ENCODE measurements around the gene ABCA3.

ABCA3 gene

GRCh38 chr16:2335286-2335895, 5.1 kb downstream of the ABCA3 start:
- TF ChIP-seq, protein P1, sequence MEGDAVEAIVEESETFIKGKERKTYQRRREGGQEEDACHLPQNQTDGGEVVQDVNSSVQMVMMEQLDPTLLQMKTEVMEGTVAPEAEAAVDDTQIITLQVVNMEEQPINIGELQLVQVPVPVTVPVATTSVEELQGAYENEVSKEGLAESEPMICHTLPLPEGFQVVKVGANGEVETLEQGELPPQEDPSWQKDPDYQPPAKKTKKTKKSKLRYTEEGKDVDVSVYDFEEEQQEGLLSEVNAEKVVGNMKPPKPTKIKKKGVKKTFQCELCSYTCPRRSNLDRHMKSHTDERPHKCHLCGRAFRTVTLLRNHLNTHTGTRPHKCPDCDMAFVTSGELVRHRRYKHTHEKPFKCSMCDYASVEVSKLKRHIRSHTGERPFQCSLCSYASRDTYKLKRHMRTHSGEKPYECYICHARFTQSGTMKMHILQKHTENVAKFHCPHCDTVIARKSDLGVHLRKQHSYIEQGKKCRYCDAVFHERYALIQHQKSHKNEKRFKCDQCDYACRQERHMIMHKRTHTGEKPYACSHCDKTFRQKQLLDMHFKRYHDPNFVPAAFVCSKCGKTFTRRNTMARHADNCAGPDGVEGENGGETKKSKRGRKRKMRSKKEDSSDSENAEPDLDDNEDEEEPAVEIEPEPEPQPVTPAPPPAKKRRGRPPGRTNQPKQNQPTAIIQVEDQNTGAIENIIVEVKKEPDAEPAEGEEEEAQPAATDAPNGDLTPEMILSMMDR (IDR thresholded peaks at IDR 0.05; ENCODE audit: low read length, missing control alignments) = no peak
- no peak overlapping the region for H3K4me3 ChIP-seq (replicated peaks; ENCODE audit: low read depth, low read length)
- DNase-seq (ENCODE audit: low read depth) = no peak

DNA sequence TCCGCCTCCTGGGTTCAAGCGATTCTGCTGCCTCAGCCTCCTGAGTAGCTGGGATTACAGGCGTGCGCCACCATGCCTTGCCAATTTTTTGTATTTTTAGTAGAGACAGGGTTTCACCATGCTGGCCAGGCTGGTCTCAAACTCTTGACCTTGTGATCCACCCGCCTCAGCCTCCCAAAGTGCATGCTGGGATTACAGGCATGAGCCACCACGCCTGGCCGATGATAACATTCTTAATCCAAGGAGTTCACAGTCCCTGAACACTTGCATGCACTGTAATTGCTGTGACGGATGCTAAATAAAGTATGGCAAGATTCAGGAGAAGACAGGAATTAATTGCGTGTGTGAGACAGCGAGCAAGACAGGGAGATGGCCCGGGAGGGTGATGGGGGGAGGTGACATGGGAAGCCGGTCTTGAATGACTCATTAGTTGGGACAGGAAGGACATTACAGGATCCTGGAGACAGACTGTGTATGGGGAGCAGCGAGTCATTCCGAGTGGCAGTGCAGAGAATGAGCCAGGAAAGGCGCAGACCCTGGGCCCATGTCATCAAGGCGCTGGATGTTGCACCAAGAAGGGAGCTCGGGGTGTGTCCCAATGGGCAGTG, 6.7 kb downstream of the ABCA3 start:
- TF ChIP-seq, protein P1 (IDR thresholded peaks at IDR 0.05; ENCODE audit: low read length, missing control alignments) = no peak
- no peak overlapping the region for H3K4me3 ChIP-seq (replicated peaks; ENCODE audit: low read depth, low read length)
- DNase-seq (ENCODE audit: low read depth) = no peak

GRCh38 chr16:2333231-2333630, 7.3 kb downstream of the ABCA3 start:
- H3K4me3 ChIP-seq (replicated peaks; ENCODE audit: low read depth, low read length) = no peak overlapping the region
- TF ChIP-seq, protein P1 (IDR thresholded peaks at IDR 0.05; ENCODE audit: low read length, missing control alignments) = no peak
- DNase-seq (ENCODE audit: low read depth) = no peak

DNA sequence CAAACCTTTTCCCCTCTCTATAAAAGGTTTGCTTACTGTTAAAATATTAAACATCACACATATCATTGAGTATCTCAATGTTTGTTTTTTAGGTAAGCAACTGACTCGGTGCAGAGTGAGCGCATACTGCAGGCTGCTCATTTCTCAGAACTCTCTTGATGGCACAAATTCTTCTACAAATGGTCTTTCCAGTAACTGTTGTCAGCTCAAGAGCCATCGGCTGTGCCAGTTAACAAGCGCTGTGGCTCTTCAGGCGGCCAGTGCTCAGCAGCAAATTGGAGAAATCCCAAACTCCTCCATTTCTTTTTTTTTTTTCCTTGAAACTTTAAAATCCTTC, 8.6 kb downstream of the ABCA3 start:
- no peak for DNase-seq (ENCODE audit: low read depth)
- TF ChIP-seq, protein P1 (IDR thresholded peaks at IDR 0.05; ENCODE audit: low read length, missing control alignments) = no peak

GRCh38 chr16:2331199-2331930, 9.2 kb downstream of the ABCA3 start:
- TF ChIP-seq, protein P1 (IDR thresholded peaks at IDR 0.05; ENCODE audit: low read length, missing control alignments) = no peak
- no peak for DNase-seq (ENCODE audit: low read depth)
- no peak overlapping the region for H3K4me3 ChIP-seq (replicated peaks; ENCODE audit: low read depth, low read length)

More for the DNA sequence above, 8.6 kb downstream of the ABCA3 start:
- no peak overlapping the region for H3K4me3 ChIP-seq (replicated peaks; ENCODE audit: low read depth, low read length)

GRCh38 chr16:2329532-2329931, 11.0 kb downstream of the ABCA3 start:
- no peak for DNase-seq (ENCODE audit: low read depth)
- TF ChIP-seq, protein P1 (IDR thresholded peaks at IDR 0.05; ENCODE audit: low read length, missing control alignments) = no peak
- H3K4me3 ChIP-seq (replicated peaks; ENCODE audit: low read depth, low read length) = no peak overlapping the region
